HepG2 (cell line): ENCODE measurements around the gene RUNX2. TPM values are rescaled to one million over a fixed set of nuclear protein-coding genes. Genes with fewer than 3 reads are reported as not detected.

Source experiments
- DZIP1 ChIP-seq: sonication (generic); formaldehyde crosslinking; IDR thresholded peaks from 2 replicates; pipeline ENCODE4 v1.5.0; 2020; ENCODE audit warnings: mild to moderate bottlenecking, missing genetic modification reagents
- HOXA5 ChIP-seq: sonication (generic); formaldehyde crosslinking; IDR thresholded peaks from 2 replicates; pipeline ENCODE4 v1.4.0; 2020; ENCODE audit warnings: missing genetic modification reagents
- JUND ChIP-seq: sonication (generic); formaldehyde crosslinking; IDR thresholded peaks from 2 replicates; pipeline ENCODE4 v1.8.0; 2022; ENCODE audit warnings: mild to moderate bottlenecking, missing genetic modification reagents
- KAT8 ChIP-seq: IDR thresholded peaks from 2 replicates; pipeline ENCODE4 v1.6.1; 2016; ENCODE audit warnings: missing genetic modification reagents, missing compliant biosample characterization
- ZNF138 ChIP-seq: sonication (generic); formaldehyde crosslinking; IDR thresholded peaks from 2 replicates; pipeline ENCODE4 v1.5.0; 2020; ENCODE audit warnings: mild to moderate bottlenecking, low read depth, missing genetic modification reagents
- ZNF20 ChIP-seq: sonication (generic); formaldehyde crosslinking; IDR thresholded peaks from 2 replicates; pipeline ENCODE4 v1.4.0; 2020; ENCODE audit warnings: mild to moderate bottlenecking, moderate library complexity, missing genetic modification reagents
- ZNF24 ChIP-seq: fragments of 450-650 bp; IDR thresholded peaks from 2 replicates; pipeline ENCODE4 v1.6.1; 2017; ENCODE audit warnings: antibody characterized with exemption, mild to moderate bottlenecking
- ZNF432 ChIP-seq: sonication (generic); formaldehyde crosslinking; IDR thresholded peaks from 2 replicates; pipeline ENCODE4 v1.5.0; 2020; ENCODE audit warnings: missing genetic modification reagents, mild to moderate bottlenecking, borderline replicate concordance
- ZNF740 ChIP-seq: sonication (generic); formaldehyde crosslinking; IDR thresholded peaks from 2 replicates; pipeline ENCODE4 v1.4.0; 2020; ENCODE audit warnings: missing genetic modification reagents
- ZNF788 ChIP-seq: sonication (generic); formaldehyde crosslinking; IDR thresholded peaks from 2 replicates; pipeline ENCODE4 v1.5.0; 2020; ENCODE audit warnings: mild to moderate bottlenecking, missing genetic modification reagents, borderline replicate concordance
- polyA plus RNA-seq, 8 experiments: library from polyadenylated mRNA; depleted of rRNA in 3 of 8; stranded (reverse) in 7 of 8; unstranded in 1 of 8; fragments of >200 nt; fragmentation: Illumina TruSeq in 4 of 8; extraction: Trizol in 4 of 8; gene quantifications; 2 replicates each; pipeline versions ENCODE4 v1.2.1 to v1.2.3, GENCODE V29; 2011 to 2016; ENCODE audit warnings: low read depth in 4 of 8, missing spikeins in 1 of 8, mixed read lengths in 1 of 8; ENCODE audit not compliant: insufficient read depth in 1 of 8
- total RNA-seq, 5 experiments: library from RNA; depleted of rRNA; stranded (reverse); fragments of >200 nt; fragmentation: Illumina TruSeq; extraction: Trizol; gene quantifications; 2 replicates each; pipeline ENCODE4 v1.2.3, GENCODE V29; 2016; ENCODE audit warnings: low read depth in 1 of 5
- TF ChIP-seq, protein P1 (sequence below): sonication (generic); formaldehyde crosslinking; IDR thresholded peaks from 2 replicates; pipeline ENCODE4 v1.8.1; 2023; ENCODE audit warnings: mild to moderate bottlenecking, moderate library complexity, missing genetic modification reagents
- TF ChIP-seq, protein P2 (sequence below): sonication (generic); formaldehyde crosslinking; IDR thresholded peaks from 2 replicates; pipeline ENCODE4 v1.4.0; 2020; ENCODE audit warnings: missing genetic modification reagents
- TF ChIP-seq, protein P3 (sequence below): sonication (generic); formaldehyde crosslinking; IDR thresholded peaks from 2 replicates; pipeline ENCODE4 v1.5.0; 2020; ENCODE audit warnings: mild to moderate bottlenecking, missing genetic modification reagents, borderline replicate concordance

Gene RUNX2
- total and polyA plus RNA-seq, 2 of the 13 experiments (the other 11 are each of a cell fraction or from before 2014, with no cell fraction given): not detected

DNA sequence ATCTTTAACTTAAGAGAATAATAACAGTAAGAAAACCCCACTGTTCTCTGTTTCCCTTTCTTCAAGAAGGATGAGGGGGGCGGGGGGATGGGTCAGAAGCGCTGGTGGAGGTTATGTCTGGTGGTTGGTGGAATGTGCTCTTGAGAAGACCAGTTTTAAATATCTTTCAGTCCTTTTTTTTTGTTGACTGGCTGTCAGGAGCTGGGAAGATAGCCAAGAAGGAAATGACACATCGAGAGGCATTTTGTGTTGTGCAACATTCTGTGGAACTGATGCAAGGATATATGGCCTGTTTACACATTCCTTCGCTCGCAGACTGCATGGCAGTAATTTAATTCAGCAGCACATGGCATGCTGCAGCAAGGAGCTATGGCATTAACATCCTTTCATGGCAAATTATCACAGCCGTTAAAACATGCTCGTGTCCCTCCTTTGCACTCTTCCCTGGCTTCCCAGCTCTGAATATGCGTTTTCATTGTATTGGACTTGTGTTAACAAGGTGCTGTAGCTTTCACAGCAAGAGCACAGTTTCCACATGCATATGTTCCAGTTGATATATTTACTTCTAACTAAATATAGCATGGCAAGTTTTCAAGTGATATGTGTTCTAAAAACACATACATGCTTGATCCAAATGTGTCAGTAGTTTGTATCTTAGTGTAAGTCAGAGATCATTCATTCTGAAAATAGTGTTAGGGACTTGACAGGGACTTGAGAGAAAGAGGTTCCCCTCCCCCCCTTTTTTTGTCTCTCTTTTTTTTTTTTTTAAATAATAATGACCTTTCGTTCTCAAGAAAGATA is 117.8 kb downstream of the RUNX2 start (continued):
- TF ChIP-seq DZIP1 (CRISPR knock-in tag) (no peak), ZNF24 (peak; percentile 87), HOXA5 (CRISPR knock-in tag) (peak; percentile 97), ZNF20 (CRISPR knock-in tag) (no peak), KAT8 (CRISPR knock-in tag) (peak; percentile 92), ZNF740 (CRISPR knock-in tag) (no peak), ZNF138 (CRISPR knock-in tag) (no peak), JUND (CRISPR knock-in tag) (peak; percentile 99), ZNF788 (peak; percentile 95), ZNF432 (CRISPR knock-in tag) (no peak)
- TF ChIP-seq, protein P1, sequence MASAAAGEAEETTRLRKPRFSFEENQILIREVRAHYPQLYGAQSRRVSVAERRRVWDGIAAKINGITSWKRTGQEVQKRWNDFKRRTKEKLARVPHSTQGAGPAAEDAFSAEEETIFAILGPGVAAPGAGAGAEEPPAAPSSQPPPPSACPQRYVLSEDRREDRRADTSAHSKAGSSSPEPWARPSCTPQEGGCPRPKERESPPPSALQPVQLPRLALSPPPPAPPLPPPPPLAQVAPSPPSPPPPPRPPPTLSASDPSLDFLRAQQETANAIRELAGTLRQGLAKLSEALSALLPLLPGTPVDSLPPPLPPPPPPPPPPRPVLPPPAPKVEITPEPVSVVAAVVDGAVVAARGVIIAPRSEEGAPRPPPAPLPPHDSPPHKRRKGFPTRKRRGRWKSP (CRISPR knock-in tag): peak; percentile 87; the same call in 1 of the 2 replicates
- TF ChIP-seq, protein P2, sequence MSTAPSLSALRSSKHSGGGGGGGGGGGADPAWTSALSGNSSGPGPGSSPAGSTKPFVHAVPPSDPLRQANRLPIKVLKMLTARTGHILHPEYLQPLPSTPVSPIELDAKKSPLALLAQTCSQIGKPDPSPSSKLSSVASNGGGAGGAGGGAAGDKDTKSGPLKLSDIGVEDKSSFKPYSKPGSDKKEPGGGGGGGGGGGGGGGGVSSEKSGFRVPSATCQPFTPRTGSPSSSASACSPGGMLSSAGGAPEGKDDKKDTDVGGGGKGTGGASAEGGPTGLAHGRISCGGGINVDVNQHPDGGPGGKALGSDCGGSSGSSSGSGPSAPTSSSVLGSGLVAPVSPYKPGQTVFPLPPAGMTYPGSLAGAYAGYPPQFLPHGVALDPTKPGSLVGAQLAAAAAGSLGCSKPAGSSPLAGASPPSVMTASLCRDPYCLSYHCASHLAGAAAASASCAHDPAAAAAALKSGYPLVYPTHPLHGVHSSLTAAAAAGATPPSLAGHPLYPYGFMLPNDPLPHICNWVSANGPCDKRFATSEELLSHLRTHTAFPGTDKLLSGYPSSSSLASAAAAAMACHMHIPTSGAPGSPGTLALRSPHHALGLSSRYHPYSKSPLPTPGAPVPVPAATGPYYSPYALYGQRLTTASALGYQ (CRISPR knock-in tag): peak; percentile 90; the same call in 1 of the 2 replicates
- TF ChIP-seq, protein P3, sequence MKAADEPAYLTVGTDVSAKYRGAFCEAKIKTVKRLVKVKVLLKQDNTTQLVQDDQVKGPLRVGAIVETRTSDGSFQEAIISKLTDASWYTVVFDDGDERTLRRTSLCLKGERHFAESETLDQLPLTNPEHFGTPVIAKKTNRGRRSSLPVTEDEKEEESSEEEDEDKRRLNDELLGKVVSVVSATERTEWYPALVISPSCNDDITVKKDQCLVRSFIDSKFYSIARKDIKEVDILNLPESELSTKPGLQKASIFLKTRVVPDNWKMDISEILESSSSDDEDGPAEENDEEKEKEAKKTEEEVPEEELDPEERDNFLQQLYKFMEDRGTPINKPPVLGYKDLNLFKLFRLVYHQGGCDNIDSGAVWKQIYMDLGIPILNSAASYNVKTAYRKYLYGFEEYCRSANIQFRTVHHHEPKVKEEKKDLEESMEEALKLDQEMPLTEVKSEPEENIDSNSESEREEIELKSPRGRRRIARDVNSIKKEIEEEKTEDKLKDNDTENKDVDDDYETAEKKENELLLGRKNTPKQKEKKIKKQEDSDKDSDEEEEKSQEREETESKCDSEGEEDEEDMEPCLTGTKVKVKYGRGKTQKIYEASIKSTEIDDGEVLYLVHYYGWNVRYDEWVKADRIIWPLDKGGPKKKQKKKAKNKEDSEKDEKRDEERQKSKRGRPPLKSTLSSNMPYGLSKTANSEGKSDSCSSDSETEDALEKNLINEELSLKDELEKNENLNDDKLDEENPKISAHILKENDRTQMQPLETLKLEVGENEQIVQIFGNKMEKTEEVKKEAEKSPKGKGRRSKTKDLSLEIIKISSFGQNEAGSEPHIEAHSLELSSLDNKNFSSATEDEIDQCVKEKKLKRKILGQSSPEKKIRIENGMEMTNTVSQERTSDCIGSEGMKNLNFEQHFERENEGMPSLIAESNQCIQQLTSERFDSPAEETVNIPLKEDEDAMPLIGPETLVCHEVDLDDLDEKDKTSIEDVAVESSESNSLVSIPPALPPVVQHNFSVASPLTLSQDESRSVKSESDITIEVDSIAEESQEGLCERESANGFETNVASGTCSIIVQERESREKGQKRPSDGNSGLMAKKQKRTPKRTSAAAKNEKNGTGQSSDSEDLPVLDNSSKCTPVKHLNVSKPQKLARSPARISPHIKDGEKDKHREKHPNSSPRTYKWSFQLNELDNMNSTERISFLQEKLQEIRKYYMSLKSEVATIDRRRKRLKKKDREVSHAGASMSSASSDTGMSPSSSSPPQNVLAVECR (CRISPR knock-in tag): peak; percentile 78; the same call in 1 of the 2 replicates
